Testis (tissue), 3 donors: ENCODE data around the gene HIC2. TPM values are rescaled to one million over a fixed set of nuclear protein-coding genes. Genes with fewer than 3 reads are reported as not detected.
"Not testable (repeated sequence)": the region's sequence is repeated elsewhere in the genome, so short reads cannot be mapped to it uniquely, and the experiment has no call there.

Source experiments
- DNase-seq: peaks from one replicate; pipeline ENCODE4 v3.0.0-alpha.2; 2019
- H3K27ac ChIP-seq, 2 donors: fragments of 200-600 bp; sonication (generic); one replicate each; pipeline ENCODE4 v1.5.1; 2019
- H3K27me3 ChIP-seq: fragments of 200-600 bp; sonication (generic); one replicate; pipeline ENCODE4 v1.5.1; 2019
- H3K36me3 ChIP-seq: fragments of 200-600 bp; sonication (generic); one replicate; pipeline ENCODE4 v1.5.1; 2017; ENCODE audit warnings: low read depth; ENCODE audit errors: missing control alignments
- H3K4me1 ChIP-seq: fragments of 200-600 bp; sonication (generic); one replicate; pipeline ENCODE4 v1.5.1; 2019
- H3K4me3 ChIP-seq, 2 donors: fragments of 200-600 bp; sonication (generic); one replicate each; pipeline ENCODE4 v1.5.1; 2017 to 2019
- H3K9me3 ChIP-seq: fragments of 200-600 bp; sonication (generic); one replicate; pipeline ENCODE4 v1.5.1; 2017
- POLR2A ChIP-seq: fragments of 450-650 bp; IDR thresholded peaks from one replicate; pipeline ENCODE4 v1.6.1; 2017; ENCODE audit warnings: antibody characterized with exemption, mild to moderate bottlenecking, moderate library complexity
- WGBS, 2 donors: methylation state at CpG; one replicate each; pipeline ENCODE4 v1.1.5; 2018; 5-methylcytosine and 5-hydroxymethylcytosine counted together
- intact Hi-C: fragments of 100-400 bp; cut with DNase I; formaldehyde crosslinking; loops from one replicate; pipeline ENCODE4 v1.15.1; 2023; ENCODE audit warnings: low total_unique reads
- polyA plus RNA-seq: library from polyadenylated mRNA; stranded (reverse); fragments of 350-450 nt; fragmentation: Illumina TruSeq; extraction: RNeasy Lipid Tissue Mini Kit (QIAGEN cat#74804); gene quantifications from one replicate; pipeline ENCODE4 v1.2.3, GENCODE V29; 2014; ENCODE audit warnings: low read depth, low replicate concordance; ENCODE audit not compliant: insufficient read depth
- total RNA-seq, 2 donors: library from RNA; depleted of rRNA; stranded (reverse); fragments of >200 nt; gene quantifications; one replicate each; pipeline ENCODE4 v1.2.3, GENCODE V29; 2016
- TF ChIP-seq, protein P1 (sequence below), 3 experiments: fragments of 450-650 bp in 2 of 3; fragments of 200-600 bp in 1 of 3; sonication (generic) in 1 of 3; IDR thresholded peaks; one replicate each; pipeline ENCODE4 v1.5.1; 2016 to 2019; ENCODE audit warnings: antibody characterized with exemption in 3 of 3, mild to moderate bottlenecking in 2 of 3, moderate library complexity in 1 of 3

Gene HIC2
- total and polyA plus RNA-seq, 3 donors from 2014 or later, result 11.1 to 24.4 (median 24.0) TPM

DNA sequence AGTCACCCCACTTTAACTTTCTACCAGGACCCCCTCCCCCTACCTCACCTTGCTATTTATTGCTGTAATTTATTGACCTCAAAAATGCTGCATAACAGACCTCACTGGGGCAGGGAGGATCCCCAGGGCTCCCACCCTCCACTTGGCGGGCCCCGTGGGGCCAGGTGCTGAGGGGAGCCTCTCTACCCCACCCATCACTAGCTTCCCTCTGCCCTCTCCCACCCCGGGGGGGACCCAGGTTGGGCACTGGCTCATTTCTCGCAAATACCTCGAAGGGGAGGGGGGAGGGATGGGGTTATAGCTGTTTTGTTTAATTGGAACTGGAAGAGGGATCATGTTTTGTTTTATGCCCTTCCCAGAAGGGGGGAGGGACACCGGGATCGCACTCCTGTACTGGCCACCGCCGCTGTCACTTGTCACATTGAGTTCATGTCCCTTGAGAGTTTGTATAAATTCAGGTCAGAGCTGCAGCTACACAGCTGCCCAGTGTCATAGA, 33.7 kb downstream of the HIC2 start:
- TF ChIP-seq, protein P1, sequence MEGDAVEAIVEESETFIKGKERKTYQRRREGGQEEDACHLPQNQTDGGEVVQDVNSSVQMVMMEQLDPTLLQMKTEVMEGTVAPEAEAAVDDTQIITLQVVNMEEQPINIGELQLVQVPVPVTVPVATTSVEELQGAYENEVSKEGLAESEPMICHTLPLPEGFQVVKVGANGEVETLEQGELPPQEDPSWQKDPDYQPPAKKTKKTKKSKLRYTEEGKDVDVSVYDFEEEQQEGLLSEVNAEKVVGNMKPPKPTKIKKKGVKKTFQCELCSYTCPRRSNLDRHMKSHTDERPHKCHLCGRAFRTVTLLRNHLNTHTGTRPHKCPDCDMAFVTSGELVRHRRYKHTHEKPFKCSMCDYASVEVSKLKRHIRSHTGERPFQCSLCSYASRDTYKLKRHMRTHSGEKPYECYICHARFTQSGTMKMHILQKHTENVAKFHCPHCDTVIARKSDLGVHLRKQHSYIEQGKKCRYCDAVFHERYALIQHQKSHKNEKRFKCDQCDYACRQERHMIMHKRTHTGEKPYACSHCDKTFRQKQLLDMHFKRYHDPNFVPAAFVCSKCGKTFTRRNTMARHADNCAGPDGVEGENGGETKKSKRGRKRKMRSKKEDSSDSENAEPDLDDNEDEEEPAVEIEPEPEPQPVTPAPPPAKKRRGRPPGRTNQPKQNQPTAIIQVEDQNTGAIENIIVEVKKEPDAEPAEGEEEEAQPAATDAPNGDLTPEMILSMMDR (IDR thresholded peaks at IDR 0.05), result no peak
- no peak for TF ChIP-seq POLR2A
- Histone ChIP-seq H3K4me1 (no peaks in the 10 kb centered on the region), H3K9me3 (no peaks in the 10 kb centered on the region), H3K27me3 (no peaks in the 10 kb centered on the region), H3K27ac (no peak overlapping the region), H3K36me3 (no peaks in the 10 kb centered on the region), H3K4me3 (no peak overlapping the region)
- intact Hi-C loops, result no loop called here
- DNase-seq, result peak; percentile 7
- 72 to 77% methylated on average over 4 to 9 of the region's 9 CpGs for WGBS, 2 donors

DNA sequence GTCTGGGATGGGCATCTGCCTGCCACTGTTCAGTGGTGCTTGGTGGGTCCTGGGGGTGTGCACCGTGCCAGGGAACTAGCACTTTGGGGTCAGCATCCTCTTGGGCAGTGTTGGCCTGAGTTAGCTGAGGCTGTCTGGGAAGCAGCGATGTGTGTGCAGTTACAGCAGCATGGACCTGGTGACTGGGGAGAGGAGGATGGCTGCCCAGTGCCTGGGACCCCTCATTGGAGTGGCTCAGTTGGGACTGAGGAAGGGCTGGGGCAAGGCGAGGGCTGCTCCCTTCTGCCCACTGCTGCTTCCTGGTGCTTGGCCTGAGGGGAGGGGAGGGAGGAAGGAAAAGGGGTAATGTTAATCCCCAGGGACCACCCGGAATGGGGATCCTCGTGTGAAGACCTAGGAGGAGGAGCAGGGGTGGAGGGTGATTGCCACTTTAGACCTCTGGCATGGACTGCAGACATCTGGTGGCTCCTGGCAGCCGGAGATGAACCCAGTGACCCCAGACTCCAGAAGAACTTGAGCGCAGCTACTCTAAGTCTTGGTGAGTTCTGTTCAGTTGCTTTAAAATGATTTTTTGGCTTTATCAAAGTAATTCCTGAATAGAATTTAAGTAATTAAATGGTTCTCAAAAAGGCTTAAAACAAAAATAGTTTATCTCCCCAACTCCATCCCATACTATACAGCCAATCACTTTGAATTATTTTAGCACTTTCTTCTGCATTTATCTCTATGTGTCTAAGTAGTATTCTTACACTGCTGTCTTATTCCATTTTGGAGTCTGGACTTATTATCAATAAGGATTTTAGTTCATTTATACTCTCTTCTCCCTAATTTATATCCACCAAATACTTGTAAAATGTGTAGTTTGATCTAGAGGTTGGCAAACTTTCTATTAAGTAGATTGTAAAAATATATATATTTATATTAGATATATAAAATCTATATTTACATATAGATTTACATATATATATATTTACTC, 34.7 kb downstream of the HIC2 start:
- 76 to 83% methylated on average over 7 of the region's 7 CpGs for WGBS, 2 donors
- TF ChIP-seq POLR2A, result no peak
- TF ChIP-seq, protein P1 (IDR thresholded peaks at IDR 0.05), result no peak
- peak; percentile 8 for DNase-seq
- H3K4me3 ChIP-seq, result no peak overlapping the region
- intact Hi-C loops, result no loop called here
- H3K27ac ChIP-seq, result no peak overlapping the region
- no peaks in the 10 kb centered on the region for H3K36me3 ChIP-seq
- H3K9me3 ChIP-seq, result no peaks in the 10 kb centered on the region
- H3K27me3 ChIP-seq, result no peaks in the 10 kb centered on the region
- H3K4me1 ChIP-seq, result no peaks in the 10 kb centered on the region

DNA sequence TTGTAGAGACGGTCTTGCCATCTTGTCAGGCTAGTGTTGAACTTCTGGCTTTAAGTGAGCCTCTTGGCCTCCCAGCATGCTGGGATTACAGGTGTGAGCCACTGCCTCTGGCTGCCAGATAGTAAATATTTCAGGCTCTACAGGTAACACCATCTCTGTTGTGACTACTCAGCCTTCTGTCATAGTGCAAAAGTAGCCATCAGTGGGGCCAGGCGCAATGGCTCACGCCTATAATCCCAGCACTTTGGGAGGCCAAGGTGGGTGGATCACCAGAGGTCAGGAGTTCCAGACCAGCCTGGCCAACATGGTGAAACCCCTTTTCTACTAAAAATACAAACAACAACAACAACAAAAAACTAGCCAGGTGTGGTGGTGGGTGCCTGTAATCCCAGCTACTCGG, 35.5 kb downstream of the HIC2 start:
- H3K27ac ChIP-seq, DNase-seq, H3K4me1 ChIP-seq, H3K9me3 ChIP-seq, H3K36me3 ChIP-seq, H3K27me3 ChIP-seq, H3K4me3 ChIP-seq, intact Hi-C loops: not testable (repeated sequence)
- whole genome bisulfite sequencing, 2 donors, result 79 to 98% methylated on average over 2 to 4 of the region's 4 CpGs

DNA sequence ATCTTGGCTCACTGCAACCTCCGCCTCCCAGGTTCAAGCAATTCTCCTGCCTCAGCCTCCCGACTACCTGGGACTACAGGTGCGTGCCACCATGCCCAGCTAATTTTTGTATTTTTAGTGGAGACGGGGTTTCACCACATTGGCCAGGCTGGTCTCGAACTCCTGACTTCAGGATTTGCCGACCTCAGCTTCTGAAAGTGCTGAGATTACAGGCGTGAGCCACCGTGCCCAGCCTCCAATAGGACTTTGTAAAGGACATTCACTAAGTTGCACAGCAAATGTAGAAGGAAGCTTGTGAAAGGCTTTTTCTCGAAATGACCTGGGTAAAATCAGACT, 37.8 kb downstream of the HIC2 start:
- H3K4me3 ChIP-seq, H3K36me3 ChIP-seq, DNase-seq, H3K27me3 ChIP-seq, H3K27ac ChIP-seq, intact Hi-C loops, H3K9me3 ChIP-seq, H3K4me1 ChIP-seq: not testable (repeated sequence)
- WGBS, 2 donors, result 92 to 93% methylated on average over 9 of the region's 9 CpGs

DNA sequence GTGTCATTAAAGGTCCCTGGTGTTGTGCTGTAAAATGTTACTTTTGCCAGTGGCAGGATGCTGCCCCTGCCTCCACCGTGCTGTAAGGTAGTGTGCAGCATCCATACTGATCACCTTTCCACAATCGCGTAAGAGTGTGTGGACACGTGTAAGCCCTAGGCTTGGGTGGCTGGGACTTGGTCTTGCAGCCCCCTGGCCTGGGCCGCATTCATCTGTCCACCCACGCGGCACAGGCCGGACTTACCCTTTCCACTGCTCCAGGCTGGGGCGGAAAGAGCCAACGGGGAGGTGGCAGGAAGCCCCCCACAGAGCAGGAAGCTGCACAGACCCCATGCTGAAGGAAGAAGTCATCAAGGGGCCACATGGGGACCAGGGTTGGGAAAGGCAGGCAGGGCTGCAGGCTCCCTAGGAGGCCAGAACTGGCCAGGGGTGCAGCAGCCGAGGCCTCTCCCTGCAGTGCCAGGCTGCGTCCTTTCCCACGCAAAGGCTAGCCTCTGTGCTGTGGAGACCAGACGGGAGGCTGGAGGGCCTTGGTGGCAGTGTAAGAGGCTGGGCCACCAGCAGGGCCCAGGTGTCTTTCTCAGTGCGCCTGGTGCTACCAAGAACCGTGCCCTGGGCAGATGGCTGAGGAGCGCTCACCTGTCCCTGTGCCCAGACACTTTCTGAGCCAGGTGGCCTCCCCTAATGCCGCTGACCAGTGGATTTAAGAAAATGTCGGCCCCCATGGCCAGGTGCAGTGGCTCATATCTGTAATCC, 38.3 kb downstream of the HIC2 start:
- intact Hi-C loops, result no loop called here
- no peaks in the 10 kb centered on the region for H3K9me3 ChIP-seq
- no peak for DNase-seq
- no peak overlapping the region for H3K27ac ChIP-seq
- H3K4me1 ChIP-seq, result no peaks in the 10 kb centered on the region
- no peaks in the 10 kb centered on the region for H3K36me3 ChIP-seq
- no peak overlapping the region for H3K4me3 ChIP-seq
- WGBS, 2 donors, result 89 to 90% methylated on average over 11 to 19 of the region's 19 CpGs
- TF ChIP-seq, protein P1 (IDR thresholded peaks at IDR 0.05), result no peak
- no peak for TF ChIP-seq POLR2A
- H3K27me3 ChIP-seq, result no peaks in the 10 kb centered on the region
